HepG2 (cell line): ENCODE data around the gene BORCS5. TPM values are rescaled to one million over a fixed set of nuclear protein-coding genes. Genes with fewer than 3 reads are reported as not detected.

ENCODE experiments used
- ATAC-seq: fragments of 200-7000 bp; cut with Tn5 transposase; 3 replicates; pipeline ENCODE4 v1.9.1; 2020; ENCODE audit warnings: mild to moderate bottlenecking, moderate library complexity
- BruUV-seq: library from RNA; stranded (reverse); fragments of 400-500 nt; replicated peaks from 2 replicates; lab custom pipeline; 2021; lab: Mats Ljungman, UMichigan
- CTCF ChIA-PET: fragments of 300-600 bp; formaldehyde crosslinking; extraction: SDS; loops from one replicate; lab custom pipeline; 2021; ENCODE audit warnings: low total read pairs, inconsistent platforms, low intra/inter-chr PET ratio; lab: Yijun Ruan, JAX
- POLR2A ChIA-PET: fragments of 350-600 bp; sonication (Branson Sonifier 250); formaldehyde crosslinking; loops from one replicate; lab custom pipeline; 2020; ENCODE audit warnings: antibody characterized with exemption, inconsistent platforms; lab: Yijun Ruan, JAX
- DNase-seq: peaks from one replicate; pipeline ENCODE4 v3.0.0-alpha.2; 2015; ENCODE audit warnings: low spot score
- FAIRE-seq: peaks from 3 replicates; lab custom pipeline; 2011; peaks lifted over from hg19 to GRCh38; lab: Jason Lieb, UNC
- H2AFZ ChIP-seq: one replicate; pipeline ENCODE4 v1.6.1; 2011; ENCODE audit warnings: low read length, inconsistent platforms
- H3K27ac ChIP-seq: fragments of 300-600 bp; 3 replicates; pipeline ENCODE4 v1.8.0; 2011; ENCODE audit warnings: mixed run types, mild to moderate bottlenecking, mixed read lengths, low read length, inconsistent platforms; ENCODE audit not compliant: insufficient read depth; ENCODE audit errors: extremely low read length
- H3K27me3 ChIP-seq, 2 experiments: fragments of 200-600 bp in 1 of 2; 2 replicates in 1 of 2; 3 replicates in 1 of 2; pipeline versions ENCODE4 v1.6.0 to v1.8.0; 2011; ENCODE audit warnings: low read length in 2 of 2, mild to moderate bottlenecking in 2 of 2, moderate library complexity in 2 of 2, inconsistent platforms in 1 of 2; ENCODE audit not compliant: insufficient read depth in 2 of 2, control insufficient read depth in 1 of 2
- H3K36me3 ChIP-seq, 2 experiments: fragments of 200-600 bp in 1 of 2; replicated peaks in 1 of 2; 2 replicates in 1 of 2; 3 replicates in 1 of 2; pipeline versions ENCODE4 v1.5.1 to v1.8.0; 2011; ENCODE audit warnings: low read length in 2 of 2, inconsistent platforms in 1 of 2; ENCODE audit not compliant: insufficient read depth in 2 of 2, control insufficient read depth in 1 of 2
- H3K4me1 ChIP-seq: 2 replicates; pipeline ENCODE4 v1.5.1; 2012; ENCODE audit warnings: low read length, inconsistent platforms; ENCODE audit not compliant: insufficient read depth
- H3K4me2 ChIP-seq: 2 replicates; pipeline ENCODE4 v1.6.0; 2011; ENCODE audit warnings: low read depth, low read length, inconsistent platforms
- H3K4me3 ChIP-seq, 3 experiments: fragments of 200-600 bp in 1 of 3; sonication (generic), shearing (Covaris generic) in 1 of 3; replicated peaks in 1 of 3; 2 replicates each; pipeline ENCODE4 v1.5.1; 2011 to 2016; ENCODE audit warnings: low read length in 3 of 3, inconsistent platforms in 2 of 3, low read depth in 2 of 3, mild to moderate bottlenecking in 2 of 3, control low read depth in 1 of 3, mixed read lengths in 1 of 3; ENCODE audit not compliant: insufficient read depth in 1 of 3
- H3K79me2 ChIP-seq: one replicate; pipeline ENCODE4 v1.6.1; 2011; ENCODE audit warnings: low read length, inconsistent platforms; ENCODE audit not compliant: insufficient read depth
- H3K9ac ChIP-seq: 2 replicates; pipeline ENCODE4 v1.6.0; 2011; ENCODE audit warnings: mild to moderate bottlenecking, low read depth, low read length, inconsistent platforms; ENCODE audit not compliant: insufficient read depth
- H3K9me3 ChIP-seq: 2 replicates; pipeline ENCODE4 v1.5.1; 2012; ENCODE audit warnings: mild to moderate bottlenecking, low read length
- H4K20me1 ChIP-seq: 2 replicates; pipeline ENCODE4 v1.6.0; 2011; ENCODE audit warnings: inconsistent platforms, mild to moderate bottlenecking, low read length, moderate library complexity; ENCODE audit not compliant: insufficient read depth
- CREBL2 ChIP-seq: sonication (generic); formaldehyde crosslinking; IDR thresholded peaks from 2 replicates; pipeline ENCODE4 v1.8.1; 2023; ENCODE audit warnings: missing genetic modification reagents, mild to moderate bottlenecking, borderline replicate concordance
- HBP1 ChIP-seq: IDR thresholded peaks from 2 replicates; pipeline ENCODE4 v1.6.1; 2016; ENCODE audit warnings: low read depth, control low read depth
- MAFF ChIP-seq: IDR thresholded peaks from 2 replicates; pipeline ENCODE4 v1.6.1; 2011; ENCODE audit warnings: low read depth, low read length, improper control_type of control experiment
- MAFK ChIP-seq, 2 experiments: IDR thresholded peaks in 1 of 2; conservative IDR thresholded peaks in 1 of 2; 2 replicates each; pipeline ENCODE4 v1.6.1; 2011; ENCODE audit warnings: improper control_type of control experiment in 2 of 2, low read length in 2 of 2
- MXI1 ChIP-seq: IDR thresholded peaks from 3 replicates; pipeline ENCODE4 v1.6.1; 2012; ENCODE audit warnings: low read depth, low read length, inconsistent platforms, borderline replicate concordance
- NFRKB ChIP-seq: fragments of 450-650 bp; IDR thresholded peaks from 2 replicates; pipeline ENCODE4 v1.6.1; 2017
- SMARCC2 ChIP-seq: fragments of 450-650 bp; IDR thresholded peaks from 2 replicates; pipeline ENCODE4 v1.6.1; 2017; ENCODE audit warnings: antibody characterized with exemption, mild to moderate bottlenecking
- ZNF639 ChIP-seq: conservative IDR thresholded peaks from 2 replicates; pipeline ENCODE4 v1.6.1; 2018; ENCODE audit warnings: missing genetic modification reagents
- ZSCAN30 ChIP-seq: sonication (generic); formaldehyde crosslinking; IDR thresholded peaks from 2 replicates; pipeline ENCODE4 v1.5.0; 2020; ENCODE audit warnings: mild to moderate bottlenecking, missing genetic modification reagents
- WGBS: methylation state at CpG from one replicate; pipeline ENCODE4 v1.1.6; 2017; ENCODE audit warnings: low lambda C conversion rate; 5-methylcytosine and 5-hydroxymethylcytosine counted together
- in situ Hi-C: cut with HindIII; loops from 2 replicates; pipeline ENCODE4 v1.10.0; 2017; ENCODE audit warnings: low pct_unique_long_range_greater_than_20kb; ENCODE audit not compliant: extremely low pct_ligation_motif_present
- intact Hi-C: fragments of 100-400 bp; cut with micrococcal nuclease; formaldehyde crosslinking; loops from one replicate; pipeline ENCODE4 v1.10.0; 2022; ENCODE audit not compliant: unreplicated experiment
- polyA plus RNA-seq, 8 experiments: library from polyadenylated mRNA; depleted of rRNA in 3 of 8; stranded (reverse) in 7 of 8; unstranded in 1 of 8; fragments of >200 nt; fragmentation: Illumina TruSeq in 4 of 8; extraction: Trizol in 4 of 8; gene quantifications; 2 replicates each; pipeline versions ENCODE4 v1.2.1 to v1.2.3, GENCODE V29; 2011 to 2016; ENCODE audit warnings: low read depth in 4 of 8, missing spikeins in 1 of 8, mixed read lengths in 1 of 8; ENCODE audit not compliant: insufficient read depth in 1 of 8
- total RNA-seq, 5 experiments: library from RNA; depleted of rRNA; stranded (reverse); fragments of >200 nt; fragmentation: Illumina TruSeq; extraction: Trizol; gene quantifications; 2 replicates each; pipeline ENCODE4 v1.2.3, GENCODE V29; 2016; ENCODE audit warnings: low read depth in 1 of 5

The BORCS5 gene
- total and polyA plus RNA-seq, 2 of the 13 experiments (the other 11 are each of a cell fraction or from before 2014, with no cell fraction given), result 3.9 to 4.7 TPM

DNA sequence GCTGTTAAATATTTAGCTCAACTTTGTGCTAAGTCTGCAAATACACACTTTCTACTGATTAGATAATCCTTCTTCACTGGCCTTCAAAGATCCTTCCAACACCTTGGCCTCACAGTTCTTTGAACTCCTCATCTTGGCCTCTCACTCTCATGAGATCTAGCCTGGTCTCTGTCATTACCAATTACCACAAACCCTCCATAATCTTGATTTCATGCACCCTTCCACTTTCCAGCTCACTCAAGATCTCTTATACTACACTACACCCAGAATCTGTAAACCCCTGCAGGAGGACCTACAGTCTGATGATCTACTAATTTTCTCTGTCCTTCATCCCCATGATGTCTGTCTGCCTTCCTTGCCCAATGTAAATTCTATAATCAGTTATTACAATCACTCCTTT lies 134.7 kb downstream of the BORCS5 start:
- in situ Hi-C loops, result no loop called here
- intact Hi-C loops, result no loop called here
- POLR2A ChIA-PET, result no interaction called here
- no peak overlapping the region for H3K4me2 ChIP-seq
- peaks cover 13 to 61% of the 10 kb centered on the region in 2 experiments for H3K36me3 ChIP-seq
- H3K9ac ChIP-seq, result no peak overlapping the region
- CTCF ChIA-PET, result no interaction called here
- H3K4me3 ChIP-seq, result no peak overlapping the region
- no peaks in the 10 kb centered on the region for H4K20me1 ChIP-seq
- no peaks in the 10 kb centered on the region for H3K9me3 ChIP-seq
- DNase-seq (no peak), ATAC-seq (no peak), FAIRE-seq (no peak)
- peaks cover 48% of the 10 kb centered on the region for H3K79me2 ChIP-seq
- peak overlapping the region; percentile 35 for H3K27ac ChIP-seq
- BruUV-seq, result no TSS peak
- TF ChIP-seq MAFK (conservative IDR thresholded peaks at IDR 0.05 in 1 of 2, IDR thresholded peaks at IDR 0.05 in 1 of 2; ENCODE audit: low read length in 2 of 2) (peak; percentile 26 to 37; a peak in 2 of 4 replicates), ZNF639 (no peak), MAFF (0 out of 2 replicates have a peak, but pooled peaks have one; percentile 18)
- no peaks in the 10 kb centered on the region; a peak in 1 of 5 replicates for H3K27me3 ChIP-seq
- peaks cover 62% of the 10 kb centered on the region for H3K4me1 ChIP-seq
- no peak overlapping the region for H2AFZ ChIP-seq

DNA sequence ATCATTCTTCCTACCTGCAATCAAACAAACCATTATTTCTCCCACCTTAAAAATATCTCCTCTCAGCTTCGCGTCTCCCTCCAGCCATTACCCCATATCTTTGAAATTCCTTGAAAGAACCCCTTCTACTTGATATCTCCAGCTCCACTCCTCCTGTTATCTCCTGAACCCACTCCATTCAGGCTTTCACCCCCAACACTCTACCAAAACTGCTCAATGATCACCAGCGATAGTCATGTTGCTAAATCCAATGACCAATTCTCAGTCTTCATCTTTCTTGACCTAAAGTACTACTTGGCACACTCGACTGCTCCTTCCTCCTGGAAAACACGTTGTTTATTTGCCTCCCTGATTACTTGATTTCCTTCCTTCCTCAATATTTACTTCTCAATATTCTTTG lies 135.7 kb downstream of the BORCS5 start:
- TF ChIP-seq NFRKB, result no peak
- no peak for TF ChIP-seq ZSCAN30 (CRISPR knock-in tag)
- no peak for TF ChIP-seq CREBL2
- no peak for TF ChIP-seq SMARCC2
- no peak for TF ChIP-seq MXI1
- TF ChIP-seq HBP1 (CRISPR knock-in tag), result no peak
- Histone ChIP-seq H3K4me3 (no peak overlapping the region), H3K36me3 (peaks cover 13 to 64% of the 10 kb centered on the region in 2 experiments), H3K27me3 (no peaks in the 10 kb centered on the region; a peak in 1 of 5 replicates), H3K79me2 (peaks cover 52% of the 10 kb centered on the region), H3K9ac (no peak overlapping the region), H2AFZ (no peak overlapping the region), H3K4me1 (peaks cover 53% of the 10 kb centered on the region), H3K4me2 (no peak overlapping the region), H3K27ac (no peak overlapping the region), H4K20me1 (no peaks in the 10 kb centered on the region), H3K9me3 (no peaks in the 10 kb centered on the region)
- CTCF ChIA-PET, result no interaction called here
- BruUV-seq, result no TSS peak
- WGBS, result 95% methylated on average over 5 of the region's 5 CpGs
- intact Hi-C loops, result no loop called here
- no peak for ATAC-seq
- in situ Hi-C loops, result no loop called here
- no peak for FAIRE-seq
- POLR2A ChIA-PET, result no interaction called here
- DNase-seq, result no peak
